Heart left ventricle (tissue), 13 donors: ENCODE results near the gene CREB3.

ENCODE experiments used
- POLR2A ChIP-seq, 2 donors: fragments of 450-650 bp; IDR thresholded peaks; one replicate each; pipeline ENCODE4 v1.6.1; 2017; ENCODE audit warnings: antibody characterized with exemption in 2 of 2, mild to moderate bottlenecking in 2 of 2, moderate library complexity in 2 of 2
- TF ChIP-seq, protein P1 (sequence below), 12 donors: fragments of 200-600 bp; sonication (generic) in 4 of 12; IDR thresholded peaks; one replicate each; pipeline versions ENCODE4 v1.5.0 to v1.8.0; 2018 to 2022; ENCODE audit warnings: antibody characterized with exemption in 12 of 12, mild to moderate bottlenecking in 5 of 12
- donor health status: ischemic (EF 13 %, LVEDD 7.1; RV severe dilation, severe dysfunction).
- donor health status: DM: no; HTN: yes; CAD: no.
- donor health status: DM: no; HTN: no; CAD: no.
- donor health status: ischemic (EF 25% LVEDD 6.9; RV normal size, moderate dysfunction).
- donor health status: ischemic (EF 25% LVEDD 5.7; RV mildly dilated, moderate dysfunction).
- donor health status: ischemic (EF 35%, LVEDD 5.7; RV mildly dilated, moderate dysfunction).
- donor health status: nonischemic (EF 11% LVEDD 7.7; RV severe dilation, severe dysfunction).
- donor health status: DM: yes; HTN: yes; CAD: no.
- donor health status: PGD.
- donor health status: ischemic (EF 29% LVEDD 5.4; RV normal size, mild dysfunction).
- donor health status: nonischemic (EF 23%, LVEDD 6.1; RV moderate dilation, normal function).

DNA sequence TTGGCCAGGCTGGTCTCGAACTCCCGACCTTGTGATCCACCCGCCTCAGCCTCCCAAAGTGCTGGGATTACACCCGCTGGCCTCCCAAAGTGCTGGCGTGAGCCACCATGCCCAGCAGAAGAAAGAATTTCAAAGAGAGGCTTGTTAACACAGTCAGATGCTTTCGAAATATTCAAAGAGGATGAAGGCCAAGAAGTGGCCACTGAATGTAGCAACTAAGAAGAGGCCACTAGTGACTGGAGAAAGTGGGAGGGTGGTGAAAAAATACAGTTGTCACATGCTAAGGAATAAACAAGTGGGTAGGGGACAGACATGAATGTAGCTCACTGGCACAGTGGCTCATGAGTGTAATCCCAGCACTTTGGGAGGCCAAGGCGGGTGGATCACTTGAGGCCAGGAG, 29.8 kb upstream of the CREB3 start:
- TF ChIP-seq POLR2A (IDR thresholded peaks at IDR 0.05): no peak
- TF ChIP-seq, protein P1, sequence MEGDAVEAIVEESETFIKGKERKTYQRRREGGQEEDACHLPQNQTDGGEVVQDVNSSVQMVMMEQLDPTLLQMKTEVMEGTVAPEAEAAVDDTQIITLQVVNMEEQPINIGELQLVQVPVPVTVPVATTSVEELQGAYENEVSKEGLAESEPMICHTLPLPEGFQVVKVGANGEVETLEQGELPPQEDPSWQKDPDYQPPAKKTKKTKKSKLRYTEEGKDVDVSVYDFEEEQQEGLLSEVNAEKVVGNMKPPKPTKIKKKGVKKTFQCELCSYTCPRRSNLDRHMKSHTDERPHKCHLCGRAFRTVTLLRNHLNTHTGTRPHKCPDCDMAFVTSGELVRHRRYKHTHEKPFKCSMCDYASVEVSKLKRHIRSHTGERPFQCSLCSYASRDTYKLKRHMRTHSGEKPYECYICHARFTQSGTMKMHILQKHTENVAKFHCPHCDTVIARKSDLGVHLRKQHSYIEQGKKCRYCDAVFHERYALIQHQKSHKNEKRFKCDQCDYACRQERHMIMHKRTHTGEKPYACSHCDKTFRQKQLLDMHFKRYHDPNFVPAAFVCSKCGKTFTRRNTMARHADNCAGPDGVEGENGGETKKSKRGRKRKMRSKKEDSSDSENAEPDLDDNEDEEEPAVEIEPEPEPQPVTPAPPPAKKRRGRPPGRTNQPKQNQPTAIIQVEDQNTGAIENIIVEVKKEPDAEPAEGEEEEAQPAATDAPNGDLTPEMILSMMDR (IDR thresholded peaks at IDR 0.05): no peak
